CD4-positive, alpha-beta memory T cell (primary cell): Measurements from ENCODE around the gene PARP12. TPM values are rescaled to one million over a fixed set of nuclear protein-coding genes. Genes with fewer than 3 reads are reported as not detected.

Source experiments
- CTCF ChIA-PET: fragments of 350-600 bp; sonication (Branson Sonifier 250); formaldehyde crosslinking; loops from one replicate; lab custom pipeline; 2021; ENCODE audit warnings: inconsistent platforms; ENCODE audit not compliant: partially characterized antibody; lab: Charles Lee
- POLR2A ChIA-PET: fragments of 350-600 bp; sonication (Branson Sonifier 250); formaldehyde crosslinking; loops from one replicate; lab custom pipeline; 2021; ENCODE audit not compliant: partially characterized antibody; lab: Charles Lee
- DNase-seq, 5 donors: peaks; one replicate each; pipeline versions ENCODE4 v3.0.0 to v3.0.0-alpha.2; 2020 to 2022; ENCODE audit warnings: mixed read lengths in 1 of 5
- H3K27ac ChIP-seq: one replicate; pipeline ENCODE4 v1.7.0; 2013; ENCODE audit warnings: low read depth, low read length
- H3K27me3 ChIP-seq: 2 replicates; pipeline ENCODE4 v1.7.0; 2013; ENCODE audit warnings: mild to moderate bottlenecking, low read length, moderate library complexity; ENCODE audit not compliant: insufficient read depth
- H3K36me3 ChIP-seq: 2 replicates; pipeline ENCODE4 v1.7.0; 2013; ENCODE audit warnings: mild to moderate bottlenecking, low read length, moderate library complexity; ENCODE audit not compliant: insufficient read depth
- H3K4me1 ChIP-seq: 2 replicates; pipeline ENCODE4 v1.7.0; 2013; ENCODE audit warnings: mild to moderate bottlenecking, low read length, moderate library complexity; ENCODE audit not compliant: insufficient read depth
- H3K4me3 ChIP-seq, 2 donors: one replicate each; pipeline ENCODE4 v1.7.0; 2013; ENCODE audit warnings: low read length in 2 of 2, mild to moderate bottlenecking in 1 of 2
- H3K9me3 ChIP-seq, 2 donors: one replicate each; pipeline ENCODE4 v1.7.0; 2013; ENCODE audit warnings: low read length in 2 of 2, control low read depth in 1 of 2; ENCODE audit not compliant: control insufficient read depth in 1 of 2
- H3K27ac Mint-ChIP-seq, 7 donors: one replicate each; pipeline ENCODE4 v1.8.0; 2020 to 2021; ENCODE audit warnings: mixed read lengths in 7 of 7, mild to moderate bottlenecking in 6 of 7, inconsistent platforms in 3 of 7, moderate library complexity in 3 of 7
- H3K27me3 Mint-ChIP-seq, 2 donors: one replicate each; pipeline ENCODE4 v1.8.0; 2020 to 2021; ENCODE audit warnings: mixed read lengths in 2 of 2
- H3K36me3 Mint-ChIP-seq, 2 donors: one replicate each; pipeline ENCODE4 v1.8.0; 2020 to 2021; ENCODE audit warnings: mixed read lengths in 2 of 2, inconsistent platforms in 1 of 2, mild to moderate bottlenecking in 1 of 2
- H3K4me1 Mint-ChIP-seq, 4 donors: one replicate each; pipeline ENCODE4 v1.8.0; 2020 to 2021; ENCODE audit warnings: mixed read lengths in 4 of 4, mild to moderate bottlenecking in 1 of 4
- H3K4me3 Mint-ChIP-seq, 8 donors: one replicate each; pipeline ENCODE4 v1.8.0; 2020 to 2021; ENCODE audit warnings: mixed read lengths in 8 of 8, mild to moderate bottlenecking in 7 of 8, moderate library complexity in 6 of 8, inconsistent platforms in 3 of 8
- H3K9me3 Mint-ChIP-seq, 8 donors: one replicate each; pipeline ENCODE4 v1.8.0; 2020 to 2021; ENCODE audit warnings: mixed read lengths in 8 of 8, mild to moderate bottlenecking in 5 of 8, inconsistent platforms in 3 of 8, moderate library complexity in 1 of 8
- intact Hi-C: fragments of 100-400 bp; cut with micrococcal nuclease; formaldehyde crosslinking; loops from one replicate; pipeline ENCODE4 v1.15.1; 2023
- polyA plus RNA-seq, 2 donors: library from polyadenylated mRNA; unstranded; fragments of 300-500 nt; fragmentation: Illumina TruSeq; gene quantifications; one replicate each; pipeline ENCODE4 v1.2.3, GENCODE V29; 2021
- total RNA-seq, 2 experiments: library from RNA; stranded (reverse); gene quantifications; one replicate each; pipeline ENCODE4 v1.2.3, GENCODE V29; 2021

The PARP12 gene
- total and polyA plus RNA-seq, 4 experiments from 2014 or later = 27.0 to 96.6 (median 66.5) TPM

DNA sequence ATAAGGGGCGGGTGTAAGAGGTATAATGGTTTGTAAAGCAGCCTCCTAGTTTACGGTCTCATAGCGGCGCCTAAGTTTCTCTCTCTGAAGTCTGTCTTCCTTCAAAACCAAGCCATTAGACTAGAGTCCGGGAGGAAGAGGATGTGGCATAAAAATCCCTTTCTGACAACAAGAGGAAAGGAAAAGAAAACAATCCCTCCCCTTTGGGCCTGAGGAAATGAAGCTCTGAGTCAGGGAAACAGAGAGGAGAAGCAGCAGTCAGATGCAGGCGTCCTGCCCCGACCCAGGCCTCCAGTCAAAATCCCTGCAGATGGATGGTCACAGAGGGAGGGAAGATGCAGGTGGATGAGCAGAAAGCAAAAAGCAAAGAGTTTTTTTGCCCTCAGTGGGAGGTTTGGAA lies 23.7 kb downstream of the PARP12 start:
- peaks cover 11% of the 10 kb centered on the region for H3K4me1 ChIP-seq
- POLR2A ChIA-PET = no interaction called here
- H3K4me3 ChIP-seq = no peak overlapping the region
- H3K9me3 ChIP-seq = no peaks in the 10 kb centered on the region
- no peak overlapping the region for H3K27ac ChIP-seq
- H3K9me3 Mint-ChIP-seq = no peaks in the 10 kb centered on the region
- no peaks in the 10 kb centered on the region for H3K27me3 ChIP-seq
- CTCF ChIA-PET = interaction anchor here (1.5 kb wide), 1 partner anchor 393 kb away, joined by 5 read pairs; no protein-coding TSS in a partner anchor
- H3K4me3 Mint-ChIP-seq = no peak overlapping the region
- intact Hi-C loops = no loop called here
- peaks cover 31% of the 10 kb centered on the region for H3K36me3 ChIP-seq
- peak overlapping the region in 4 of 7 donors; percentile 25 to 72 (median 46) for H3K27ac Mint-ChIP-seq
- no peaks in the 10 kb centered on the region for H3K27me3 Mint-ChIP-seq
- DNase-seq = no peak
- H3K4me1 Mint-ChIP-seq = peaks cover 20 to 29% (median 26%) of the 10 kb centered on the region in 4 donors
- H3K36me3 Mint-ChIP-seq = peaks cover 56 to 79% of the 10 kb centered on the region in 2 donors

DNA sequence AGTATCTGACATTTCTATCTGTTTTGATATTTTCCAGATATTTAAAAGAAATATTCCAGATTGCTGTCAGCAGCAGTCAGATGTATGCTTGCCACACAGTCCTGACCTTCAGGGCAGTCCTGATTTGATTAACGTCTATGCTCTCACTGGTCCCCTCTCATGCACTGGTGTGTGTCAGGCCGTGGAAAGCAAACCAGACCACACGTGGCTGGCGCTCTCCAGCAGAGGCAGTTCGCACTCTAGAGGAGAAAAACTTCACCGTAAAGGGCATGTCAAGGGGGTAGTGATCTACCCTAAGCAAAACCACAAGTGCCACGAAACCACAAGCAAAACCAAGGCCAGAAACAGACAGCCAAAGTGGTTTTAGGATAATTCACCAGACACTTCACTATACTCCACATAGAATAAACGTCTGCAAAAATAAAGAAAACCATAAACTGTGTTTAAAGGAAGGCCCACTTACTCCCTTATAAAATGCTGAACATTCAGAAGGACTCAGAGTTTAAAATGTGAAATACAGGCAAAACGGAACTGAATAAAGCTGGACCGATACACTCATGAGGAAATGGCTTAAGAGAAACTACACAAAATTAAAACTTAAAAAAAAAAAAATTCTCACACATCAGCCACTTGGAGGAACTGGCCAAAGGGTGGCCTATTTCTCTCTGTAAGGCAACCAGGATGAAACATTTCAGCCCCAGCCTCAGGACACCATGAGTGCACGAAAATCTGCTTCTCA lies 26.4 kb downstream of the PARP12 start:
- Mint-ChIP-seq H3K4me1 (peaks cover 19 to 44% (median 33%) of the 10 kb centered on the region in 4 donors), H3K36me3 (peaks cover 57 to 80% of the 10 kb centered on the region in 2 donors), H3K27me3 (no peaks in the 10 kb centered on the region), H3K27ac (peak overlapping the region; percentile 21 to 85 (median 62)), H3K9me3 (no peaks in the 10 kb centered on the region), H3K4me3 (peak overlapping the region in 1 of 8 donors; percentile 2)
- Histone ChIP-seq H3K27me3 (no peaks in the 10 kb centered on the region), H3K27ac (no peak overlapping the region), H3K4me1 (peaks cover 11% of the 10 kb centered on the region), H3K36me3 (peaks cover 23% of the 10 kb centered on the region), H3K9me3 (no peaks in the 10 kb centered on the region), H3K4me3 (no peak overlapping the region)
- ChIA-PET POLR2A (no interaction called here), CTCF (no interaction called here)
- intact Hi-C loops = no loop called here
- DNase-seq = no peak

DNA sequence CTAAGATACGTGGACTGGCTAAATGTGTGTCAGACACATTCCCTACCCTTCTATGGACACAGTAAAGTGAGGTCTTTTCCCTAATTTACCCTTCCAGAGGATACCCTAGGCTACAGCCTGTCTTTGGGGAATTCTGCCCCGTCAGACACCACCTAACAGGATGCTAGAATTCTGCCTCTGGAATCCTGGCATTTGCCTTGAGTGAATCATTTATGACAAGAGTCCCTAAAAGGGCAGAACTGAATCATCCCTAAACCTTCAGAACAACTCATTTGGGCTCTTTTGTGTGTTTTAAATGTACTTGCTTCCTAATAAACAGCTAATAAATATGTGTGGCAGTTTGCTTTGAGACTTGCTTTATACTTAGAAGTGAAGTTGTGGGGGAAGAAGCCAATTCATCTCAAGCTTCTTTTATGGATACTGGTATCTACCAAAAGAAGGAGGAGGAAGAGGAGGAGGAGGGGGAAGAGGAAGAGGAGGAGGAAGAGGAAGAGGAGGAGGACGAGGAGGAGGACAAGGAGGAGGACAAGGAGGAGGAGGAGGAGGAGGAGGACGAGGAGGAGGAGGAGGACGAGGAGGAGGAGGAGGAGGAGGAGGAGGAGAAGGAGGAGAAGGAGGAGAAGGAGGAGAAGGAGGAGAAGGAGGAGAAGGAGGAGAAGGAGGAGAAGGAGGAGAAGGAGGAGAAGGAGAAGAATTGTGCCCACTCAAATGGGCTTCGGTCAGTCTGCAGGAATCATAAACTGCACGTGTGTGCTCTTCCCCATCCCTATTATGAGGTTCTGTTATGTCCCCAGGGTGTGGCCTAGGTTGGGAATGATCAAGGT lies 27.1 kb downstream of the PARP12 start:
- ChIA-PET CTCF (interaction anchor here (0.8 kb wide), 1 partner anchor 390 kb away, joined by 3 read pairs; no protein-coding TSS in a partner anchor), POLR2A (no interaction called here)
- no peak overlapping the region for H3K4me3 Mint-ChIP-seq
- H3K9me3 Mint-ChIP-seq = no peaks in the 10 kb centered on the region
- H3K27ac Mint-ChIP-seq = peak overlapping the region in 3 of 7 donors; percentile 65 to 86 (median 81)
- Histone ChIP-seq H3K27ac (no peak overlapping the region), H3K36me3 (peaks cover 22% of the 10 kb centered on the region), H3K9me3 (no peaks in the 10 kb centered on the region), H3K27me3 (no peaks in the 10 kb centered on the region), H3K4me1 (peaks cover 11% of the 10 kb centered on the region), H3K4me3 (no peak overlapping the region)
- no peak for DNase-seq
- H3K36me3 Mint-ChIP-seq = peaks cover 54 to 78% of the 10 kb centered on the region in 2 donors
- H3K27me3 Mint-ChIP-seq = no peaks in the 10 kb centered on the region
- intact Hi-C loops = no loop called here
- peaks cover 19 to 44% (median 32%) of the 10 kb centered on the region in 4 donors for H3K4me1 Mint-ChIP-seq

DNA sequence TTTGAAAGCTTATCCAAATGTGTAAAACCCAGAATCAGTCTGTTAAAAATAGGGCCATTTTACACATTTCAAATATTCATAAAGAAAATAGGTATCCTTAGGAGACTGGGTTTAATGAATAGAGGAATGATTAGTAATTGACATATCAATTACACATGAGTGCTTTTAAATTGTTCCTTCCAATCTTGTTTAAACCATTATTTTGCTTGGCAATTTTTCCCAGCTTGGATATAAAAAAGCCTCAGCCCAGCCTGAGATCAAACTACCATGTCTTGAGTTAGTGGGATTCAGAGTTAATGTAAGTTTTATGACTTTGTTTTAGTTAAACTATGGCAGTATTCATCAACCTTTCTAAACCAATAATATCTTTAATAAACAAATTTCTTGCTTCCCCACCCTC lies 28.3 kb downstream of the PARP12 start:
- Histone ChIP-seq H3K9me3 (no peaks in the 10 kb centered on the region), H3K4me1 (peaks cover 11% of the 10 kb centered on the region), H3K4me3 (no peak overlapping the region), H3K27ac (no peak overlapping the region), H3K36me3 (peaks cover 16% of the 10 kb centered on the region), H3K27me3 (no peaks in the 10 kb centered on the region)
- Mint-ChIP-seq H3K4me1 (peaks cover 17 to 44% (median 30%) of the 10 kb centered on the region in 4 donors), H3K36me3 (peaks cover 43 to 73% of the 10 kb centered on the region in 2 donors), H3K9me3 (no peaks in the 10 kb centered on the region), H3K27ac (peak overlapping the region in 1 of 7 donors; percentile 46), H3K4me3 (no peak overlapping the region), H3K27me3 (no peaks in the 10 kb centered on the region)
- ChIA-PET POLR2A (no interaction called here), CTCF (interaction anchor here (0.8 kb wide), 1 partner anchor 389 kb away, joined by 3 read pairs; no protein-coding TSS in a partner anchor)
- intact Hi-C loops = no loop called here
- DNase-seq = no peak

DNA sequence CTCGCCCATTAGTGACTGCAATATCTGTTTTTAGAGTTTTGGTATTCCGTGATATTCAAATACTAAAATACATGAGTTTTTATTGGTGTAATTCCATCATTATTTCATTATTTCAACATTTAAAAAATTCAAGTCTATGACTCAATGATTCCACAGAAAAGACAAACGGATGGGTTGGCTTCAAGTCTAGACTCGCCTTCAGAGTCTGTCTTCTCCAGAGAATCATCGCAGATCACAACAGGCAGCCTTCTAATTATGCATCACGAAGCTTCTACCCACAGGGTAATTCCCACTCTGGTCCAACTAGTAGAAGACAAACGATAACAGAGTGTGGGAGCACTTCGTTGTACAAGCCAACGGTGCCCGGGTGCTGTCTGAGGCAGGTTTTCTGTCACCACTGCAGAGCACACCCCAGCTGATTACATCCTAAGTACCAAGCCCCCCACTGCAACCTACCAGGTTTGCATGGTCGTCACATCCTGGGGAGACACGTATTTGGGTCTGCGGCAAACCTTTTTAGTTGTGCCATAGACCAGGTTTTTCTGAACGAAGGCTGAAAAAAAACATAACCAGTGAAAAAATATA lies 28.9 kb downstream of the PARP12 start:
- Mint-ChIP-seq H3K36me3 (peaks cover 38 to 69% of the 10 kb centered on the region in 2 donors), H3K27me3 (no peaks in the 10 kb centered on the region), H3K4me1 (peaks cover 17 to 42% (median 27%) of the 10 kb centered on the region in 4 donors), H3K9me3 (no peaks in the 10 kb centered on the region), H3K4me3 (no peak overlapping the region), H3K27ac (peak overlapping the region in 2 of 7 donors; percentile 60 to 77)
- no peak overlapping the region for H3K4me3 ChIP-seq
- H3K36me3 ChIP-seq = peaks cover 16% of the 10 kb centered on the region
- no peaks in the 10 kb centered on the region for H3K9me3 ChIP-seq
- CTCF ChIA-PET = no interaction called here
- no peak overlapping the region for H3K27ac ChIP-seq
- H3K4me1 ChIP-seq = peaks cover 11% of the 10 kb centered on the region
- POLR2A ChIA-PET = no interaction called here
- DNase-seq = no peak
- intact Hi-C loops = no loop called here
- no peaks in the 10 kb centered on the region for H3K27me3 ChIP-seq

DNA sequence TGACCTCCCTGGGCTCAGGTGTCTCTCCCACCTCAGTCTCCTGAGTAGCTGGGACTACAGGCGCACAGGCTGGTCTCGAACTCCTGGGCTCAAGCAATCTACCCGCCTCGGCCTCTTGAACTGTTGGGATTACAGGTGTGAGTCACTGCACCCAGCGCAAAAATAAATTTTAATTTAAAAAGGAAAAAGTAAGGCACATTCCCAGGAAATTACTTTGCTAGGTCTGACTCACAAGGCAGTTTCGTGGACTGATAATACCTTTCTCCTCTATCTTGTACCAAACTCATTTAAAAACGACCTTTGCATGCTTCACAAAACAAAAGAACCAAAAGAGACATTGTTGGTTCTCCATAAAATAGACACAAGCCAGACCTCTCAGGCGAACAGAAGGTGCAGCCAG lies 29.7 kb downstream of the PARP12 start:
- H3K9me3 ChIP-seq = no peaks in the 10 kb centered on the region
- H3K4me1 ChIP-seq = peaks cover 11% of the 10 kb centered on the region
- H3K9me3 Mint-ChIP-seq = no peaks in the 10 kb centered on the region
- peaks cover 17 to 38% (median 25%) of the 10 kb centered on the region in 4 donors for H3K4me1 Mint-ChIP-seq
- H3K4me3 ChIP-seq = no peak overlapping the region
- H3K27ac Mint-ChIP-seq = peak overlapping the region in 1 of 7 donors; percentile 77
- no peaks in the 10 kb centered on the region for H3K27me3 ChIP-seq
- ChIA-PET CTCF (no interaction called here), POLR2A (no interaction called here)
- intact Hi-C loops = no loop called here
- H3K27ac ChIP-seq = no peak overlapping the region
- no peak overlapping the region for H3K4me3 Mint-ChIP-seq
- peaks cover 16% of the 10 kb centered on the region for H3K36me3 ChIP-seq
- no peaks in the 10 kb centered on the region for H3K27me3 Mint-ChIP-seq
- DNase-seq = no peak
- H3K36me3 Mint-ChIP-seq = peaks cover 44 to 69% of the 10 kb centered on the region in 2 donors

DNA sequence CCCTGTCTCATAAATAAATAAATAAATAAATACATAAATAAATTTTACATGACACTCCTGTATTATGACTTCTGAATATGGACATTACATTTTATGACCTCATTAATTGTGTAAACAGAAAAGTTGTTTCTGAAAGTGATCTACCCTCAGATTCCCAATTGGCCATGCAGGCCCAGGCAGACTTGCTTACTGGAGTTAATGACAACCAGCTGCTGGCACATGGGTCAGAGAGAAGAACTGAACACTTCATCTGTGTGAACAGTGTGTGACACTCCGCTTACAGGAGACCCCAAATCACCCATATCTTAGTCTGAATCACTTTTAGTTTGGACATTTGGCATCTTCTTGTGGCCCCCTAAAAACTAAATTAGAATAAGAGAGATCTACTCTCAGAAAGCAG lies 31.4 kb downstream of the PARP12 start:
- Histone ChIP-seq H3K27me3 (no peaks in the 10 kb centered on the region), H3K4me1 (peaks cover 4% of the 10 kb centered on the region), H3K36me3 (peaks cover 25% of the 10 kb centered on the region), H3K4me3 (no peak overlapping the region), H3K9me3 (no peaks in the 10 kb centered on the region), H3K27ac (no peak overlapping the region)
- no peak for DNase-seq
- Mint-ChIP-seq H3K4me3 (no peak overlapping the region), H3K36me3 (peaks cover 33 to 66% of the 10 kb centered on the region in 2 donors), H3K27ac (peak overlapping the region in 3 of 7 donors; percentile 18 to 61 (median 21)), H3K27me3 (no peaks in the 10 kb centered on the region), H3K9me3 (no peaks in the 10 kb centered on the region), H3K4me1 (peaks cover 6 to 25% (median 13%) of the 10 kb centered on the region in 4 donors)
- POLR2A ChIA-PET = no interaction called here
- CTCF ChIA-PET = no interaction called here
- intact Hi-C loops = no loop called here
